ENCODE data around the gene TCF3.

Gene TCF3

DNA sequence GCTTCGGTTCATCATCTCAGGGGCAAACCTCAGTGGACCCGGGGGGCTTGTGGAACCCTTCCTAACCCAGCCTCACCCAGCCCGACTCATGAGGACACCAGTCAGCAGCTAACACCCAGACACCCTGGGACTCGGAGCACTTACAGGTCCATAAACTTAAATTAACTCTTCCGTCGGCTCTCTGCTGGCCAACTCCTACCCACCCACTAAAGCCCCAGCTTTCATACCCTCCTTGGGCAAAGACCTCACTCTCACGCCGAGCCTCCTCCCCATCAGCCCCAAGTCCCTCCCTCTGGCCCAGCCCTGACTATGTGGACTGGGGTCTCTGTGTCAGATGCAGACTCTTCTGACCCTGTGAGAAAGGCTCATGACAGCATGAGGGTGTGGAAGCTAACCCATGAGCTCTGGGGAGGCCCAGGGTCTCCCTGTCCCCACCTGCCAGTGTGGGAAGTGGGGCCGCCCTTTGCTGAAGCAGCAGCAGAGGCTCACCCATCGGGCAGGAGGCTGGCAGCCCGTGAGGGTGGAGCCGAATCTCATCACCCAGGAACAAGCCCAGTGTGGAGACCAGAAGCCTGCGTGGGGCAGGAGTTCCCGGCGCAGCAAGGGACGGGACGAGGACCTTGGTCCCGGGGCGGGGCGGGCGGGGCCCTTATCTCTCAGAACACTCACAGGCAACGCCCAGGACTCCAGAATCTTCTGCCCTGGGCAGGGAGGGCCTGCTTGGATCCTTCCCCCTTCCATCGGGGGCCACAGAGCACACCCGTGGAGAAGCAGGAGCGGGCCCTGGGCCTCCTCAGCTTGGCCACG, 19.8 kb downstream of the TCF3 start:
- Histone ChIP-seq H3K27ac (no peak overlapping the region), H3K4me1 (ENCODE audit: low read depth, poor library complexity, severe bottlenecking) (no peaks in the 10 kb centered on the region), H3K36me3 (ENCODE audit: insufficient read depth) (no peaks in the 10 kb centered on the region), H3K9ac (no peak overlapping the region), H2AFZ (ENCODE audit: low read depth) (no peak overlapping the region), H3K27me3 (ENCODE audit: insufficient read depth, low read depth) (no peaks in the 10 kb centered on the region), H3K4me2 (no peak overlapping the region), H3K4me3 (IDR thresholded peaks at IDR 0.05; ENCODE audit: insufficient read depth, low read depth, low read length) (no peak overlapping the region), H3K79me2 (ENCODE audit: insufficient read depth, low read depth) (peaks cover 25% of the 10 kb centered on the region; the same call in 1 of the 2 replicates), H4K20me1 (ENCODE audit: insufficient read depth) (no peaks in the 10 kb centered on the region)
- TF ChIP-seq, protein P1, sequence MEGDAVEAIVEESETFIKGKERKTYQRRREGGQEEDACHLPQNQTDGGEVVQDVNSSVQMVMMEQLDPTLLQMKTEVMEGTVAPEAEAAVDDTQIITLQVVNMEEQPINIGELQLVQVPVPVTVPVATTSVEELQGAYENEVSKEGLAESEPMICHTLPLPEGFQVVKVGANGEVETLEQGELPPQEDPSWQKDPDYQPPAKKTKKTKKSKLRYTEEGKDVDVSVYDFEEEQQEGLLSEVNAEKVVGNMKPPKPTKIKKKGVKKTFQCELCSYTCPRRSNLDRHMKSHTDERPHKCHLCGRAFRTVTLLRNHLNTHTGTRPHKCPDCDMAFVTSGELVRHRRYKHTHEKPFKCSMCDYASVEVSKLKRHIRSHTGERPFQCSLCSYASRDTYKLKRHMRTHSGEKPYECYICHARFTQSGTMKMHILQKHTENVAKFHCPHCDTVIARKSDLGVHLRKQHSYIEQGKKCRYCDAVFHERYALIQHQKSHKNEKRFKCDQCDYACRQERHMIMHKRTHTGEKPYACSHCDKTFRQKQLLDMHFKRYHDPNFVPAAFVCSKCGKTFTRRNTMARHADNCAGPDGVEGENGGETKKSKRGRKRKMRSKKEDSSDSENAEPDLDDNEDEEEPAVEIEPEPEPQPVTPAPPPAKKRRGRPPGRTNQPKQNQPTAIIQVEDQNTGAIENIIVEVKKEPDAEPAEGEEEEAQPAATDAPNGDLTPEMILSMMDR (conservative IDR thresholded peaks at IDR 0.05; ENCODE audit: low read depth, low read length): no peak

DNA sequence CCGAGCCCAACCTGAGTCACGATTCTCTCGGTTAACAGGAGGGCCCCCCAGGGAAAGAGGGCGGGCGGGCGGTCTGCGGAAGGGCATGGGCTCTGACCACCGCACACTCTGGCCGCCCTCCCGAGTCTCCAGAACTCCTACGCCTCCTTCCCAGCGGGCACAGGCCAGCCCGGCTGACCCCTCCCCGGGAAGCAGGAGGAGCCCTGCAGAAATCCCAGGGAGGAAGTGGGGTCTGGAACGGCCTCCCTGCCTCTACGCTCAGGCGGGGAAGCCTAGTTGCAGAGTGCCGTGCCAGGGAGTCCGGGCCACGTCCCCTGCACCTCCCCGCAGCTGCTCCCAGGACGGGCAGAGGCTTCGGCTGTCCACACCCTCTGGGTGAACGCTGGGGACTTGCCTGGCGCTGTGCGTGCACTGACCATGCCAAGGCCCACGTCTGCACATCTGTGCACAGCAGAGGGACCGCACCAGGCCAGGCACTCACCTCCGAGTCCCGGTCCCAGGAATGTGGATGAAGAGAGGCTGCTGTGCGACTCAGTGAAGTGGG, 20.8 kb downstream of the TCF3 start:
- H3K79me2 ChIP-seq (ENCODE audit: insufficient read depth, low read depth): peaks cover 15% of the 10 kb centered on the region; the same call in 1 of the 2 replicates
- H2AFZ ChIP-seq (ENCODE audit: low read depth): no peak overlapping the region
- no peak overlapping the region for H3K9ac ChIP-seq
- no peak overlapping the region for H3K4me3 ChIP-seq (IDR thresholded peaks at IDR 0.05; ENCODE audit: insufficient read depth, low read depth, low read length)
- TF ChIP-seq, protein P1 (conservative IDR thresholded peaks at IDR 0.05; ENCODE audit: low read depth, low read length): no peak
- no peaks in the 10 kb centered on the region for H3K36me3 ChIP-seq (ENCODE audit: insufficient read depth)
- no peaks in the 10 kb centered on the region for H4K20me1 ChIP-seq (ENCODE audit: insufficient read depth)
- H3K4me1 ChIP-seq (ENCODE audit: low read depth, poor library complexity, severe bottlenecking): no peaks in the 10 kb centered on the region
- no peaks in the 10 kb centered on the region for H3K27me3 ChIP-seq (ENCODE audit: insufficient read depth, low read depth)
- H3K4me2 ChIP-seq: no peak overlapping the region
- no peak overlapping the region for H3K27ac ChIP-seq

DNA sequence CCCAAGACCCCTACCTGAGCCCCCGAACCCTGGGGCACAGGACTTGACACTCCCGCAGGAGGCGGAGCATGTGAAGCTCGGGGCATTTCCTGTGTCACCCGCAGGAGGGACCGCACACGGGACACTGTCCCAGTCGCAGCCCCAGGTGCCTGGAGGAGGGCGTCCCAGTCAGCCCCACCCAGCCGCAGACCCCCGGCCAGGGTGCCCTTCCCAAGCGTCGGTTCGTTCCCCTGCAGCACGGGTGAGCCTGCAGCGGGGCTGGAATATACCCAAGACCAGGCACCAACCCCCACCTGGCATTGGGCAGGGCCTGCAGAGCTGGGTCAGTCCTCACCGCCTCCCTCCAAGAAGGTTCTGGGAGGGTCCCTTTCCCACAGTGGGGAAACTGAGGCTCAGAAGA, 21.6 kb downstream of the TCF3 start:
- Histone ChIP-seq H4K20me1 (ENCODE audit: insufficient read depth) (no peaks in the 10 kb centered on the region), H3K79me2 (ENCODE audit: insufficient read depth, low read depth) (peaks cover 7% of the 10 kb centered on the region; the same call in 1 of the 2 replicates), H3K27ac (no peak overlapping the region), H3K27me3 (ENCODE audit: insufficient read depth, low read depth) (no peaks in the 10 kb centered on the region), H3K9ac (no peak overlapping the region), H2AFZ (ENCODE audit: low read depth) (no peak overlapping the region), H3K4me1 (ENCODE audit: low read depth, poor library complexity, severe bottlenecking) (no peaks in the 10 kb centered on the region), H3K4me2 (no peak overlapping the region), H3K4me3 (IDR thresholded peaks at IDR 0.05; ENCODE audit: insufficient read depth, low read depth, low read length) (no peak overlapping the region), H3K36me3 (ENCODE audit: insufficient read depth) (no peaks in the 10 kb centered on the region)
- TF ChIP-seq, protein P1 (conservative IDR thresholded peaks at IDR 0.05; ENCODE audit: low read depth, low read length): no peak

DNA sequence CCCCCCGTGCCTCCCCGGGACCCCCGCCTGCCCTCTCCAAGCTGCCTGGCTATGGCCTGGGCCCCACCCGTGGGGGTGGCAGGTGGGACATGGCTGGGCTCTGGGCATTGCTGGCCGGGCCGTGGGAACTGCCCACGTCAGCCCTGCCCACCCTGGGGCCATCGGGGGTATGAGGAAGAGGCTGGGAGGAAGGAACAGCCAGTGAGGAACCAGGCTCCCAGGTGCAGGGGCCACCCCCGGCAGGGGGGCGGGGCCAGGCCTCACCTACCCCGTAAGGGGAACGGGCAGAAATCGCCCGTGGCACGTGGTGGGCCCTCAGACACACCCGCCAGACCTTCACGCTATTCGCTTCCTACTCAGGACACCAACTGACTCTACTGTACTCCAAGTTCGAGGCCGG, 22.4 kb downstream of the TCF3 start:
- Histone ChIP-seq H4K20me1 (ENCODE audit: insufficient read depth) (no peaks in the 10 kb centered on the region), H3K4me1 (ENCODE audit: low read depth, poor library complexity, severe bottlenecking) (no peaks in the 10 kb centered on the region), H3K9ac (no peak overlapping the region), H3K79me2 (ENCODE audit: insufficient read depth, low read depth) (peaks cover 5% of the 10 kb centered on the region; the same call in 1 of the 2 replicates), H3K36me3 (ENCODE audit: insufficient read depth) (no peaks in the 10 kb centered on the region), H3K4me3 (IDR thresholded peaks at IDR 0.05; ENCODE audit: insufficient read depth, low read depth, low read length) (no peak overlapping the region), H3K27ac (no peak overlapping the region), H3K27me3 (ENCODE audit: insufficient read depth, low read depth) (no peaks in the 10 kb centered on the region), H3K4me2 (no peak overlapping the region), H2AFZ (ENCODE audit: low read depth) (no peak overlapping the region)
- TF ChIP-seq, protein P1 (conservative IDR thresholded peaks at IDR 0.05; ENCODE audit: low read depth, low read length): no peak
